K562 (cell line): ENCODE measurements around the gene ST6GALNAC3. TPM values are rescaled to one million over a fixed set of nuclear protein-coding genes. Genes with fewer than 3 reads are reported as not detected.

Experiments
- ATAC-seq: fragments of 200-7000 bp; cut with Tn5 transposase; 3 replicates; pipeline ENCODE4 v1.9.1; 2020; ENCODE audit warnings: moderate library complexity
- BruUV-seq: library from RNA; stranded (reverse); fragments of 400-500 nt; replicated peaks from 2 replicates; lab custom pipeline; 2021; lab: Mats Ljungman, UMichigan
- CTCF ChIA-PET: fragments of 300-600 bp; formaldehyde crosslinking; extraction: SDS; loops from one replicate; lab custom pipeline; 2021; ENCODE audit warnings: low intra/inter-chr PET ratio; lab: Yijun Ruan, JAX
- POLR2A ChIA-PET: fragments of 300-600, 350-650 bp; sonication (Branson Sonifier 250); formaldehyde crosslinking; extraction: SDS; loops from one replicate; lab custom pipeline; 2021; ENCODE audit warnings: antibody characterized with exemption, inconsistent platforms; lab: Yijun Ruan, JAX
- DNase-seq, 4 experiments: peaks; one replicate each; pipeline versions ENCODE4 v3.0.0 to v3.0.0-alpha.2; 2011 to 2018; ENCODE audit warnings: low spot score in 3 of 4, mixed read lengths in 3 of 4; ENCODE audit errors: extremely low read depth in 1 of 4
- FAIRE-seq: peaks from 2 replicates; lab custom pipeline; 2011; peaks lifted over from hg19 to GRCh38; lab: Jason Lieb, UNC
- H2AFZ ChIP-seq: 2 replicates; pipeline ENCODE4 v1.6.0; 2011; ENCODE audit warnings: low read depth, low read length, control low read depth, inconsistent platforms
- H3K27ac ChIP-seq: fragments of 200-600 bp; 3 replicates; pipeline ENCODE4 v1.8.0; 2011; ENCODE audit warnings: low read depth, mild to moderate bottlenecking, control low read depth, inconsistent platforms, low read length, moderate library complexity, mixed read lengths; ENCODE audit errors: extremely low read depth
- H3K27me3 ChIP-seq, 2 experiments: fragments of 300-600 bp in 1 of 2; 2 replicates in 1 of 2; 3 replicates in 1 of 2; pipeline versions ENCODE4 v1.6.0 to v1.8.0; 2011; ENCODE audit warnings: inconsistent platforms in 2 of 2, low read length in 2 of 2, mild to moderate bottlenecking in 1 of 2, mixed read lengths in 1 of 2, moderate library complexity in 1 of 2; ENCODE audit not compliant: control insufficient read depth in 2 of 2, insufficient read depth in 2 of 2
- H3K36me3 ChIP-seq: fragments of 300-600 bp; 3 replicates; pipeline ENCODE4 v1.8.0; 2011; ENCODE audit warnings: mild to moderate bottlenecking, low read length, inconsistent platforms; ENCODE audit not compliant: control insufficient read depth, insufficient read depth
- H3K4me1 ChIP-seq, 2 experiments: fragments of 200-600 bp in 1 of 2; replicated peaks in 1 of 2; 2 replicates in 1 of 2; 3 replicates in 1 of 2; pipeline versions ENCODE4 v1.5.1 to v1.8.0; 2011; ENCODE audit warnings: inconsistent platforms in 2 of 2, low read length in 2 of 2, mild to moderate bottlenecking in 1 of 2, mixed read lengths in 1 of 2, moderate library complexity in 1 of 2; ENCODE audit not compliant: control insufficient read depth in 2 of 2, insufficient read depth in 2 of 2
- H3K4me2 ChIP-seq: 2 replicates; pipeline ENCODE4 v1.6.1; 2011; ENCODE audit warnings: low read length, control low read depth, inconsistent platforms, mixed read lengths; ENCODE audit not compliant: insufficient read depth
- H3K4me3 ChIP-seq: fragments of 200-600 bp; sonication (generic), shearing (Covaris generic); 2 replicates; pipeline ENCODE4 v1.5.1; 2016; ENCODE audit warnings: control low read depth, inconsistent platforms
- H3K79me2 ChIP-seq: fragments of 200-600 bp; 3 replicates; pipeline ENCODE4 v1.8.0; 2011; ENCODE audit warnings: low read length, inconsistent platforms; ENCODE audit not compliant: control insufficient read depth, insufficient read depth
- H3K9ac ChIP-seq, 2 experiments: 2 replicates each; pipeline versions ENCODE4 v1.6.0 to v1.6.1; 2011; ENCODE audit warnings: low read depth in 2 of 2, low read length in 2 of 2, control low read depth in 1 of 2, inconsistent platforms in 1 of 2, mild to moderate bottlenecking in 1 of 2, mixed read lengths in 1 of 2; ENCODE audit not compliant: insufficient read depth in 1 of 2
- H3K9me1 ChIP-seq: one replicate; pipeline ENCODE4 v1.6.0; 2011; ENCODE audit warnings: inconsistent platforms, mild to moderate bottlenecking, low read length, moderate library complexity; ENCODE audit not compliant: control insufficient read depth, insufficient read depth
- H3K9me3 ChIP-seq: replicated peaks from 2 replicates; pipeline ENCODE4 v1.5.1; 2011; ENCODE audit warnings: low read depth, low read length, inconsistent platforms; ENCODE audit not compliant: control insufficient read depth, insufficient read depth
- H4K20me1 ChIP-seq: replicated peaks from 2 replicates; pipeline ENCODE4 v1.6.1; 2011; ENCODE audit warnings: low read length, inconsistent platforms, mixed read lengths; ENCODE audit not compliant: control insufficient read depth, insufficient read depth
- CEBPG ChIP-seq, 3 experiments: fragments of 200-800 bp in 1 of 3; sonication (Bioruptor generic) in 1 of 3; sonication (generic) in 1 of 3; formaldehyde crosslinking in 1 of 3; IDR thresholded peaks in 2 of 3; conservative IDR thresholded peaks in 1 of 3; 2 replicates each; pipeline versions ENCODE4 v1.6.1 to v1.8.0; 2016 to 2022; ENCODE audit warnings: missing compliant biosample characterization in 2 of 3, missing genetic modification characterization in 2 of 3, mild to moderate bottlenecking in 1 of 3, missing genetic modification reagents in 1 of 3
- E2F1 ChIP-seq: sonication (generic); formaldehyde crosslinking; IDR thresholded peaks from 2 replicates; pipeline ENCODE4 v1.8.1; 2023; ENCODE audit warnings: mild to moderate bottlenecking, missing genetic modification reagents, moderate library complexity
- HNRNPL ChIP-seq: fragments of 200-400 bp; formaldehyde crosslinking; IDR thresholded peaks from 2 replicates; pipeline ENCODE4 v1.6.1; 2017; ENCODE audit warnings: low read depth, mild to moderate bottlenecking, low read length
- RB1 ChIP-seq: fragments of 450-650 bp; IDR thresholded peaks from 2 replicates; pipeline ENCODE4 v1.6.1; 2017; ENCODE audit warnings: low read depth, mild to moderate bottlenecking
- RBM17 ChIP-seq: fragments of 200-400 bp; formaldehyde crosslinking; IDR thresholded peaks from 2 replicates; pipeline ENCODE4 v1.6.1; 2017; ENCODE audit warnings: low read depth, mild to moderate bottlenecking, low read length, borderline replicate concordance
- TFAP4 ChIP-seq: sonication (generic); formaldehyde crosslinking; IDR thresholded peaks from 2 replicates; pipeline ENCODE4 v1.8.0; 2022; ENCODE audit warnings: missing genetic modification reagents, mild to moderate bottlenecking, moderate library complexity, borderline replicate concordance
- ZNF639 ChIP-seq, 2 experiments: fragments of 200-800 bp in 1 of 2; sonication (Bioruptor generic) in 1 of 2; sonication (generic) in 1 of 2; formaldehyde crosslinking in 1 of 2; IDR thresholded peaks in 1 of 2; conservative IDR thresholded peaks in 1 of 2; 2 replicates each; pipeline versions ENCODE4 v1.5.0 to v1.6.1; 2016 to 2020; ENCODE audit warnings: missing compliant biosample characterization in 1 of 2, missing genetic modification characterization in 1 of 2, missing genetic modification reagents in 1 of 2
- WGBS: fragments of 100-300 bp; shearing (Covaris generic); methylation state at CpG from one replicate; pipeline ENCODE4 v1.1.6; 2016; ENCODE audit warnings: low coverage, mixed read lengths; ENCODE audit not compliant: insufficient coverage; ENCODE audit errors: missing lambda C conversion rate; 5-methylcytosine and 5-hydroxymethylcytosine counted together
- in situ Hi-C: fragments of 300-500 bp; cut with MboI; formaldehyde crosslinking; loops from 4 replicates; pipeline ENCODE4 v1.15.0; 2018; ENCODE audit warnings: inconsistent platforms, mixed read lengths
- intact Hi-C: fragments of 100-400 bp; cut with micrococcal nuclease; formaldehyde crosslinking; loops from 2 replicates; pipeline ENCODE4 v1.14.2; 2022
- polyA plus RNA-seq, 8 experiments: library from polyadenylated mRNA; depleted of rRNA in 4 of 8; stranded (reverse) in 5 of 8; unstranded in 3 of 8; fragments of >200 nt; fragmentation: Nextera tagmentation in 2 of 8; fragmentation: Illumina TruSeq in 1 of 8; extraction: Ambion mirVana in 2 of 8; extraction: Trizol in 1 of 8; gene quantifications; 2 replicates each; pipeline versions ENCODE4 v1.2.1 to v1.2.3, GENCODE V29; 2011 to 2014; ENCODE audit warnings: inconsistent platforms in 1 of 8, missing spikeins in 1 of 8
- total RNA-seq, 7 experiments: library from RNA; depleted of rRNA in 6 of 7; stranded (reverse); fragments of >200 nt in 6 of 7; fragmentation: Illumina TruSeq in 2 of 7; extraction: Trizol in 2 of 7; gene quantifications; 2 replicates each; pipeline versions ENCODE4 v1.2.1 to v1.2.3, GENCODE V29; 2011 to 2021; ENCODE audit warnings: low replicate concordance in 1 of 7

The ST6GALNAC3 gene
- total and polyA plus RNA-seq, 9 of the 15 experiments (the other 6 are each of a cell fraction or from before 2014, with no cell fraction given): 0.04 to 0.29 (median 0.18) TPM; not detected in 6

GRCh38 chr1:76366726-76367125 is 292.2 kb downstream of the ST6GALNAC3 start (continued):
- no peak for TF ChIP-seq TFAP4 (CRISPR knock-in tag)

- Histone ChIP-seq H3K9ac (no peak overlapping the region), H2AFZ (no peak overlapping the region)
- DNase-seq: no peak
- no peak for TF ChIP-seq ZNF639 (CRISPR knock-in tag; conservative IDR thresholded peaks at IDR 0.05 in 1 of 2, IDR thresholded peaks at IDR 0.05 in 1 of 2)
- no peak for TF ChIP-seq E2F1 (CRISPR knock-in tag)
- TF ChIP-seq HNRNPL: no peak
- TF ChIP-seq RB1: no peak
- TF ChIP-seq CEBPG (CRISPR knock-in tag; IDR thresholded peaks at IDR 0.05): no peak
- TF ChIP-seq CEBPG (tag; conservative IDR thresholded peaks at IDR 0.05 in 1 of 2, IDR thresholded peaks at IDR 0.05 in 1 of 2): no peak
- TF ChIP-seq RBM17: no peak
- TF ChIP-seq, all 486 proteins: peak for 0
- no peaks in the 10 kb centered on the region for H3K79me2 ChIP-seq
- H3K4me1 ChIP-seq: no peaks in the 10 kb centered on the region
- BruUV-seq: no TSS peak
- intact Hi-C loops: no loop called here
- in situ Hi-C loops: no loop called here
- no peaks in the 10 kb centered on the region for H4K20me1 ChIP-seq
- no peak overlapping the region for H3K27ac ChIP-seq
- ATAC-seq: no peak
- H3K4me2 ChIP-seq: no peak overlapping the region
- no peaks in the 10 kb centered on the region for H3K36me3 ChIP-seq
- 0% methylated on average over 3 of the region's 3 CpGs for WGBS
- no peak overlapping the region for H3K4me3 ChIP-seq
- ChIA-PET CTCF (no interaction called here), POLR2A (interaction anchor here (0.8 kb wide), 1 partner anchor 108 kb away, joined by 3 read pairs; no protein-coding TSS in a partner anchor)
- H3K27me3 ChIP-seq: no peaks in the 10 kb centered on the region
- no peaks in the 10 kb centered on the region; the same call in 1 of the 2 replicates for H3K9me3 ChIP-seq
- FAIRE-seq: no peak
- H3K9me1 ChIP-seq: no peaks in the 10 kb centered on the region
These were observed 297.4 kb downstream of the ST6GALNAC3 start for GRCh38 chr1:76371941-76372340.
